OCI-LY1 (cell line): ENCODE data around the gene METTL22.

Source experiments
- H2AFZ ChIP-seq: fragments of 200-600 bp; sonication (generic), shearing (Covaris generic); 2 replicates; pipeline ENCODE4 v1.6.0; 2014; ENCODE audit warnings: antibody characterized with exemption, mild to moderate bottlenecking, low read length
- H3F3A ChIP-seq: fragments of 200-600 bp; sonication (generic), shearing (Covaris generic); 2 replicates; pipeline ENCODE4 v1.6.0; 2014; ENCODE audit warnings: mild to moderate bottlenecking, antibody characterized with exemption, low read length, moderate library complexity; ENCODE audit not compliant: insufficient read depth
- H3K27ac ChIP-seq: fragments of 200-600 bp; sonication (generic); 2 replicates; pipeline ENCODE4 v1.5.1; 2014; ENCODE audit warnings: low read length, mixed run types, mild to moderate bottlenecking, low read depth; ENCODE audit not compliant: poor library complexity, severe bottlenecking
- H3K27me3 ChIP-seq: fragments of 200-600 bp; sonication (generic); 2 replicates; pipeline ENCODE4 v1.6.0; 2014; ENCODE audit warnings: antibody characterized with exemption, mild to moderate bottlenecking, low read length, moderate library complexity; ENCODE audit not compliant: insufficient read depth
- H3K36me3 ChIP-seq: fragments of 200-600 bp; sonication (generic); 2 replicates; pipeline ENCODE4 v1.6.1; 2014; ENCODE audit warnings: mild to moderate bottlenecking, antibody characterized with exemption, low read length, moderate library complexity, mixed read lengths; ENCODE audit not compliant: insufficient read depth
- H3K4me1 ChIP-seq: fragments of 200-600 bp; sonication (generic); 2 replicates; pipeline ENCODE4 v1.5.1; 2014; ENCODE audit warnings: mild to moderate bottlenecking, low read length, moderate library complexity; ENCODE audit not compliant: insufficient read depth, severe bottlenecking
- H3K4me2 ChIP-seq: fragments of 200-600 bp; sonication (generic), shearing (Covaris generic); 2 replicates; pipeline ENCODE4 v1.6.1; 2014; ENCODE audit warnings: low read length
- H3K4me3 ChIP-seq: fragments of 200-600 bp; sonication (generic); 2 replicates; pipeline ENCODE4 v1.5.1; 2014; ENCODE audit warnings: low read length, low read depth, mild to moderate bottlenecking, mixed read lengths; ENCODE audit not compliant: poor library complexity, severe bottlenecking
- H3K79me2 ChIP-seq: fragments of 200-600 bp; shearing (Covaris generic); 2 replicates; pipeline ENCODE4 v1.6.1; 2016; ENCODE audit warnings: mixed run types, low read length, mixed read lengths; ENCODE audit not compliant: insufficient read depth
- H3K9ac ChIP-seq: fragments of 200-600 bp; sonication (generic), shearing (Covaris generic); 2 replicates; pipeline ENCODE4 v1.6.1; 2014; ENCODE audit warnings: mild to moderate bottlenecking, low read length, mixed read lengths
- H3K9me2 ChIP-seq: fragments of 200-600 bp; sonication (generic), shearing (Covaris generic); 2 replicates; pipeline ENCODE4 v1.6.1; 2014; ENCODE audit warnings: low read depth, mild to moderate bottlenecking, low read length, mixed read lengths
- H3K9me3 ChIP-seq: fragments of 200-600 bp; shearing (Covaris generic); 2 replicates; pipeline ENCODE4 v1.6.1; 2014; ENCODE audit warnings: low read length, mixed read lengths
- H4K20me1 ChIP-seq: fragments of 200-600 bp; sonication (generic), shearing (Covaris generic); 2 replicates; pipeline ENCODE4 v1.6.0; 2016; ENCODE audit warnings: mild to moderate bottlenecking, low read length; ENCODE audit not compliant: insufficient read depth
- CTCF ChIP-seq: fragments of 200-600 bp; sonication (generic), shearing (Covaris generic); IDR thresholded peaks from 2 replicates; pipeline ENCODE4 v1.5.1; 2017; ENCODE audit warnings: mild to moderate bottlenecking, antibody characterized with exemption, low read length, moderate library complexity, mixed read lengths
- EZH2 ChIP-seq: fragments of 200-600 bp; sonication (generic), shearing (Covaris generic); IDR thresholded peaks from 2 replicates; pipeline ENCODE4 v1.8.0; 2017; ENCODE audit warnings: borderline replicate concordance, mixed run types, mild to moderate bottlenecking, antibody characterized with exemption, low read length, moderate library complexity, mixed read lengths

METTL22 gene

DNA sequence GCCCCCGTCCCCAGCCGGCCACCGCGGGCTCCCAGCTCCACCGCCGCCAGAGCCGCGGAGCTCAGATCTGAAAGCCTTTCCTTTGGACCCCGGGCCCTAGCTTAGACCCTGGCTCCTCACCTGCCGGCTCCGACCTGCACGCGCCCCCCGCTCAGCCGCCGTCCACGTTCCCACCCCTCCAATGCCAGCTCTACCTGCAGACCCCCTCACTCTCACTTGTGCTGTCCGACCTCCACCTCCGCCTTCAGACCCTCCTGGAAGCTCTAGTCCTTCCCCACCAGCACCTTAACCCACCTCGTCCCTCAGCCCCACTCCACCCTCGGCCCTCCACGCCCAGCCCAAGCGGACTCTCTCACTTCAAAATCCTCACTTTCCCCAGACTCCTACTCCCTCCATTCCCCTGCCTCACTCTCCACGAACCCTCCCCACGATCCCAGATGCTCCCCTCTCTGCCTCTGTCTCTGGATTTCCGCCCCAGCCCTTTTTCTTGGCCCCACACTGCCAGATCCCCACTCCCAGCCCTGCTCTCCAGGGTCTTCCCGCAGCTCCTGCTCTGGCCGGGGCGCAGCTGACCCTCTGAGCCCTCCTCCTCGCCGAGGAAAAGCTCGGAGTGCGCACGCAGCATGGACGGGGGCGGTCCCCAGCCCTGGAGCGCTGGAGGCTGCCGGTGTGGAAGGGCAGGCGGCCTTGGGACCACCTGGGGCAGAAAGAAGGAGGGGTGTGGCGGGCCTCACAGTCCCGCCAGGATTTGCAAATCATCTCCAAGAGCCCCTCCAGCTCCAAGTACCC is 31.4 kb upstream of the METTL22 start, which contains the start of gene TMEM114:
TMEM114 (minus strand) TSS at position 612 of the 789 bp plus-strand sequence. CDS start 673 bp downstream, outside the sequence.
- H3K36me3 ChIP-seq, result no peaks in the 10 kb centered on the region
- no peak within 1 kb of the TSS for H3K27ac ChIP-seq
- no peak within 1 kb of the TSS for H3K9ac ChIP-seq
- H3K4me3 ChIP-seq, result no peak within 1 kb of the TSS
- no peaks in the 10 kb centered on the region for H3K79me2 ChIP-seq
- no peaks in the 10 kb centered on the region for H3K9me3 ChIP-seq
- H3K4me1 ChIP-seq, result no peaks in the 10 kb centered on the region
- H3K9me2 ChIP-seq, result no peaks in the 10 kb centered on the region
- no peaks in the 10 kb centered on the region for H4K20me1 ChIP-seq
- H3F3A ChIP-seq, result no peaks in the 10 kb centered on the region
- H3K4me2 ChIP-seq, result no peak within 1 kb of the TSS
- no peak within 1 kb of the TSS for H2AFZ ChIP-seq
- TF ChIP-seq CTCF (no peak), EZH2 (no peak)
- no peaks in the 10 kb centered on the region for H3K27me3 ChIP-seq

- Histone ChIP-seq H3K36me3 (no peaks in the 10 kb centered on the region), H2AFZ (no peak overlapping the region), H3K9me2 (no peaks in the 10 kb centered on the region), H3K4me2 (no peak overlapping the region), H3K9ac (no peak overlapping the region), H3K9me3 (no peaks in the 10 kb centered on the region), H3K27me3 (no peaks in the 10 kb centered on the region), H3K4me3 (no peak overlapping the region), H3K27ac (no peak overlapping the region), H4K20me1 (no peaks in the 10 kb centered on the region), H3F3A (no peaks in the 10 kb centered on the region), H3K4me1 (no peaks in the 10 kb centered on the region), H3K79me2 (no peaks in the 10 kb centered on the region)
- no peak for TF ChIP-seq EZH2
- TF ChIP-seq CTCF, result no peak
Measured at GRCh38 chr16:8590811-8591210, 30.7 kb upstream of the METTL22 start.

DNA sequence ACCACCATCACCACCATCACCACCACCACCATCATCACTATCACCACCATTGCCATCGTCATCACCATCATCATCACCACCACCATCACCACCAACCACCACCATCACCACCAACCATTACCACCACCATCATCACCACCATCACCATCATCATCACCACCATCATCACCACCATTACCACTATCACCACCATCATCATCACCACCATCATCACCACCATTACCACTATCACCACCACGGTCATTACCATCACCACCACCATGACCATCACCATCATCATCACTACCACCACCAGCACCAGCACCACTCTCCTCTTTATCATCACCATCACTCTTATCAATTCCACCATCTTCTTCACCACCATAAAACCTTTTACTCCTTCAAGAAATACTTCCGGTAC is 30.0 kb upstream of the METTL22 start:
- H3K27me3 ChIP-seq, result no peaks in the 10 kb centered on the region
- H4K20me1 ChIP-seq, result no peaks in the 10 kb centered on the region
- H3K9ac ChIP-seq, result no peak overlapping the region
- H3K27ac ChIP-seq, result no peak overlapping the region
- no peaks in the 10 kb centered on the region for H3K79me2 ChIP-seq
- H3K9me3 ChIP-seq, result no peaks in the 10 kb centered on the region
- TF ChIP-seq EZH2 (no peak), CTCF (no peak)
- H3K9me2 ChIP-seq, result no peaks in the 10 kb centered on the region
- no peaks in the 10 kb centered on the region for H3K36me3 ChIP-seq
- H3K4me3 ChIP-seq, result no peak overlapping the region
- H2AFZ ChIP-seq, result no peak overlapping the region
- H3K4me2 ChIP-seq, result no peak overlapping the region
- no peaks in the 10 kb centered on the region for H3K4me1 ChIP-seq
- no peaks in the 10 kb centered on the region for H3F3A ChIP-seq
